Heart left ventricle (tissue), 13 donors: ENCODE results near the gene NCAPG.

Source experiments
- CTCF ChIP-seq, 12 donors: fragments of 200-600 bp; sonication (generic) in 4 of 12; IDR thresholded peaks; one replicate each; pipeline versions ENCODE4 v1.5.0 to v1.8.0; 2018 to 2022; ENCODE audit warnings: antibody characterized with exemption in 12 of 12, mild to moderate bottlenecking in 5 of 12
- POLR2A ChIP-seq, 2 donors: fragments of 450-650 bp; IDR thresholded peaks; one replicate each; pipeline ENCODE4 v1.6.1; 2017; ENCODE audit warnings: antibody characterized with exemption in 2 of 2, mild to moderate bottlenecking in 2 of 2, moderate library complexity in 2 of 2
- donor health status: ischemic (EF 13 %, LVEDD 7.1; RV severe dilation, severe dysfunction).
- donor health status: DM: no; HTN: yes; CAD: no.
- donor health status: DM: no; HTN: no; CAD: no.
- donor health status: ischemic (EF 25% LVEDD 6.9; RV normal size, moderate dysfunction).
- donor health status: ischemic (EF 25% LVEDD 5.7; RV mildly dilated, moderate dysfunction).
- donor health status: ischemic (EF 35%, LVEDD 5.7; RV mildly dilated, moderate dysfunction).
- donor health status: nonischemic (EF 11% LVEDD 7.7; RV severe dilation, severe dysfunction).
- donor health status: DM: yes; HTN: yes; CAD: no.
- donor health status: PGD.
- donor health status: ischemic (EF 29% LVEDD 5.4; RV normal size, mild dysfunction).
- donor health status: nonischemic (EF 23%, LVEDD 6.1; RV moderate dilation, normal function).

GRCh38 chr4:17876943-17877342, 66.2 kb downstream of the NCAPG start:
- TF ChIP-seq CTCF (IDR thresholded peaks at IDR 0.05), result no peak
- no peak for TF ChIP-seq POLR2A (IDR thresholded peaks at IDR 0.05)
